WERI-Rb-1 (cell line): Measurements from ENCODE around the gene GRIK4.
"Not testable (repeated sequence)": the region's sequence is repeated elsewhere in the genome, so short reads cannot be mapped to it uniquely, and the experiment has no call there.

Experiments
- DNase-seq: peaks from one replicate; pipeline ENCODE4 v3.0.0-alpha.2; 2020
- H3K27ac ChIP-seq: fragments of 250-450 bp; sonication (Bioruptor Pico); 2 replicates; pipeline ENCODE4 v1.5.1; 2020; ENCODE audit warnings: mild to moderate bottlenecking, moderate library complexity
- H3K27me3 ChIP-seq: fragments of 250-450 bp; sonication (Bioruptor Pico); 2 replicates; pipeline ENCODE4 v1.5.1; 2021; ENCODE audit warnings: mild to moderate bottlenecking, low read depth, moderate library complexity; ENCODE audit not compliant: insufficient read depth, severe bottlenecking
- H3K36me3 ChIP-seq: fragments of 250-450 bp; sonication (Bioruptor Pico); 2 replicates; pipeline ENCODE4 v1.5.1; 2020; ENCODE audit warnings: mild to moderate bottlenecking, moderate library complexity
- H3K4me3 ChIP-seq: 2 replicates; pipeline ENCODE4 v1.5.1; 2011; ENCODE audit warnings: low read depth, mild to moderate bottlenecking, control low read depth, low read length
- H3K9me3 ChIP-seq: fragments of 250-450 bp; sonication (Bioruptor Pico); 2 replicates; pipeline ENCODE4 v1.5.1; 2021; ENCODE audit warnings: mild to moderate bottlenecking, moderate library complexity; ENCODE audit not compliant: severe bottlenecking
- CTCF ChIP-seq: IDR thresholded peaks from 2 replicates; pipeline ENCODE4 v1.5.1; 2011; ENCODE audit warnings: low read depth, mild to moderate bottlenecking, control low read depth, inconsistent platforms, low read length

The GRIK4 gene

GRCh38 chr11:120501976-120502755 lies 9.4 kb upstream of the GRIK4 start:
- no peak for DNase-seq
- Histone ChIP-seq H3K36me3 (no peaks in the 10 kb centered on the region), H3K9me3 (no peaks in the 10 kb centered on the region), H3K27me3 (no peaks in the 10 kb centered on the region), H3K27ac (no peak overlapping the region), H3K4me3 (no peak overlapping the region)
- TF ChIP-seq CTCF: no peak

GRCh38 chr11:120503529-120503928 lies 8.0 kb upstream of the GRIK4 start:
- H3K27ac ChIP-seq, H3K27me3 ChIP-seq, H3K36me3 ChIP-seq, H3K4me3 ChIP-seq, DNase-seq, H3K9me3 ChIP-seq: not testable (repeated sequence)

GRCh38 chr11:120505801-120506425 lies 5.6 kb upstream of the GRIK4 start:
- no peak overlapping the region for H3K27ac ChIP-seq
- H3K4me3 ChIP-seq: no peak overlapping the region
- H3K9me3 ChIP-seq: no peaks in the 10 kb centered on the region
- no peak for TF ChIP-seq CTCF
- no peaks in the 10 kb centered on the region for H3K36me3 ChIP-seq
- DNase-seq: no peak
- no peaks in the 10 kb centered on the region for H3K27me3 ChIP-seq

GRCh38 chr11:120509346-120510053 lies 2.0 kb upstream of the GRIK4 start:
- no peaks in the 10 kb centered on the region for H3K27me3 ChIP-seq
- no peak overlapping the region for H3K4me3 ChIP-seq

GRCh38 chr11:120510406-120511115 lies 987 bp upstream of the GRIK4 start:
- H3K4me3 ChIP-seq: no peak overlapping the region
- H3K27ac ChIP-seq: no peak overlapping the region
- H3K36me3 ChIP-seq: no peaks in the 10 kb centered on the region
- DNase-seq: no peak
- no peaks in the 10 kb centered on the region for H3K27me3 ChIP-seq
- no peaks in the 10 kb centered on the region for H3K9me3 ChIP-seq
- no peak for TF ChIP-seq CTCF

More at GRCh38 chr11:120509346-120510053, 2.0 kb upstream of the GRIK4 start:
- no peaks in the 10 kb centered on the region for H3K36me3 ChIP-seq
- no peak overlapping the region for H3K27ac ChIP-seq
- DNase-seq: no peak
- TF ChIP-seq CTCF: no peak
- H3K9me3 ChIP-seq: no peaks in the 10 kb centered on the region
